NB4 (cell line): ENCODE measurements around the gene DZANK1.
"Not testable (repeated sequence)": the region's sequence is repeated elsewhere in the genome, so short reads cannot be mapped to it uniquely, and the experiment has no call there.

Experiments
- DNase-seq: peaks from one replicate; pipeline ENCODE4 v3.0.0; 2010; ENCODE audit warnings: low read depth
- H3K4me3 ChIP-seq: one replicate; pipeline ENCODE4 v1.5.1; 2011; ENCODE audit warnings: mild to moderate bottlenecking, low read depth, low read length, moderate library complexity
- MAX ChIP-seq: IDR thresholded peaks from 2 replicates; pipeline ENCODE4 v1.6.1; 2011; ENCODE audit warnings: low read depth, low read length
- MYC ChIP-seq: IDR thresholded peaks from 2 replicates; pipeline ENCODE4 v1.6.1; 2011; ENCODE audit warnings: low read depth, low read length
- POLR2A ChIP-seq: IDR thresholded peaks from 2 replicates; pipeline ENCODE4 v1.6.1; 2011; ENCODE audit warnings: mild to moderate bottlenecking; ENCODE audit not compliant: insufficient read length; ENCODE audit errors: extremely low read depth
- TF ChIP-seq, protein P1 (sequence below): IDR thresholded peaks from one replicate; pipeline ENCODE4 v1.5.1; 2012; ENCODE audit warnings: low read depth, low read length

Gene DZANK1

DNA sequence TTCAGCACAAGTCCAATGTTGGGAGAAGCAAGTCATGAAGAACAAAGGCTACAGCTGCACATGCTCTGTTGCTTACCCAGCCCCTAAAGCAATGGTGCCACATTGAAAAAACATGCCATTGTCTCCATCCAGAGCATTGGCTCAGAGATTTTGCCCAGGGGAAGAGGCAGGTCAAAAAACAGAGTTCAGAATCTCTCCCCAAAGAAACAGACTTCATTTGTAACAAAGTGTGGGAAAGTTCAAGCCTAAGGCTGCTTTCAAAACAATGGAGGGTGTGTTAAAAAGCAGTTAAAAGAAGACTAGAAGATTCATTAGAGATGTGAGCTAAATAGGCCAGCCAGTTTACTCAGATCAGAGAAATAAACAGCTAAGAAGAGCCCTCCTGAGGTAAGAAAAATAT is 63.6 kb downstream of the DZANK1 start:
- no peak for TF ChIP-seq POLR2A
- TF ChIP-seq MAX, result no peak
- no peak for TF ChIP-seq MYC
- TF ChIP-seq, protein P1, sequence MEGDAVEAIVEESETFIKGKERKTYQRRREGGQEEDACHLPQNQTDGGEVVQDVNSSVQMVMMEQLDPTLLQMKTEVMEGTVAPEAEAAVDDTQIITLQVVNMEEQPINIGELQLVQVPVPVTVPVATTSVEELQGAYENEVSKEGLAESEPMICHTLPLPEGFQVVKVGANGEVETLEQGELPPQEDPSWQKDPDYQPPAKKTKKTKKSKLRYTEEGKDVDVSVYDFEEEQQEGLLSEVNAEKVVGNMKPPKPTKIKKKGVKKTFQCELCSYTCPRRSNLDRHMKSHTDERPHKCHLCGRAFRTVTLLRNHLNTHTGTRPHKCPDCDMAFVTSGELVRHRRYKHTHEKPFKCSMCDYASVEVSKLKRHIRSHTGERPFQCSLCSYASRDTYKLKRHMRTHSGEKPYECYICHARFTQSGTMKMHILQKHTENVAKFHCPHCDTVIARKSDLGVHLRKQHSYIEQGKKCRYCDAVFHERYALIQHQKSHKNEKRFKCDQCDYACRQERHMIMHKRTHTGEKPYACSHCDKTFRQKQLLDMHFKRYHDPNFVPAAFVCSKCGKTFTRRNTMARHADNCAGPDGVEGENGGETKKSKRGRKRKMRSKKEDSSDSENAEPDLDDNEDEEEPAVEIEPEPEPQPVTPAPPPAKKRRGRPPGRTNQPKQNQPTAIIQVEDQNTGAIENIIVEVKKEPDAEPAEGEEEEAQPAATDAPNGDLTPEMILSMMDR, result no peak
- no peak for DNase-seq
- no peak overlapping the region for H3K4me3 ChIP-seq

- no peak for TF ChIP-seq POLR2A
- TF ChIP-seq, protein P1, result no peak
- DNase-seq, result no peak
These were observed 65.5 kb downstream of the DZANK1 start for GRCh38 chr20:18401305-18401704.

DNA sequence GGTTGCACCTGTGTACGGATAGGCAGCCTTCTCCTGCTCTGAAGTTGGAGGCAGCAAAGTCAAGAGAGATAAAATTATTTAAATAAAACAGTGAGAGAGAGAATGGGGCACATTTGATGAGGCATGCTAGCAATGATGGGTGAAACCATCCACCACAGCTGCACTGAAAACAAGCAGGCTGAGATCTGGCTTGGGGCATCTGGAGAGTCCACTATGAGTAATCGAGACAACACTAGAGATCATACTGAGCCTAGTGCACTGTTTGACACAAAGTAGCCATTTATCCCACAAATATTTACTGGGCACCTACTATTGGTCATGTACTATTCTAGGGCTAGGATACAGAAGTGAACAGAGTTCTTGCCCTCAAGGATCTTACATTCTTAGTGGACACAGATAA is 66.4 kb downstream of the DZANK1 start:
- no peak for DNase-seq

More at GRCh38 chr20:18401305-18401704, 65.5 kb downstream of the DZANK1 start:
- H3K4me3 ChIP-seq, result no peak overlapping the region

GRCh38 chr20:18398713-18399112 is 68.1 kb downstream of the DZANK1 start:
- DNase-seq, H3K4me3 ChIP-seq: not testable (repeated sequence)

More for the DNA sequence above, 66.4 kb downstream of the DZANK1 start:
- no peak overlapping the region for H3K4me3 ChIP-seq
- no peak for TF ChIP-seq MAX
- TF ChIP-seq, protein P1, result no peak
- no peak for TF ChIP-seq MYC
- no peak for TF ChIP-seq POLR2A

- TF ChIP-seq, protein P1, result no peak
- TF ChIP-seq POLR2A (no peak), MYC (no peak), MAX (no peak)
- no peak for DNase-seq
- no peak overlapping the region for H3K4me3 ChIP-seq
These were observed 69.8 kb downstream of the DZANK1 start for GRCh38 chr20:18397030-18397429.

- DNase-seq, result no peak
- no peak overlapping the region for H3K4me3 ChIP-seq
- TF ChIP-seq POLR2A, result no peak
- TF ChIP-seq MAX, result no peak
- no peak for TF ChIP-seq MYC
These were observed 71.3 kb downstream of the DZANK1 start for GRCh38 chr20:18395544-18395943.

GRCh38 chr20:18394363-18394762 is 72.5 kb downstream of the DZANK1 start:
- TF ChIP-seq MAX, result no peak
- TF ChIP-seq, protein P1, result no peak
- H3K4me3 ChIP-seq, result no peak overlapping the region
- DNase-seq, result no peak
